Articular chondrocyte of knee joint (primary cell): ENCODE results near the gene PSG7. TPM values are rescaled to one million over a fixed set of nuclear protein-coding genes. Genes with fewer than 3 reads are reported as not detected.

Experiments used
- total RNA-seq: library from RNA; depleted of rRNA; stranded (reverse); fragments of >200 nt; gene quantifications from 2 replicates; pipeline ENCODE4 v1.2.3, GENCODE V29; 2012

Gene PSG7
- total RNA-seq: not detected in 2 replicates

GRCh38 chr19:42937107-42937506 is at the start of gene PSG7:
PSG7 (minus strand) TSS chr19:42937207; CDS start chr19:42937076, 131 bp downstream.

GRCh38 chr19:42917634-42918033 is 19.4 kb downstream of the PSG7 start, which contains the start of gene PSG6:
PSG6 (minus strand) TSS chr19:42917894; CDS start chr19:42917792, 102 bp downstream.

GRCh38 chr19:42879613-42880012 is 57.4 kb downstream of the PSG7 start, which contains the start of gene PSG1:
PSG1 (minus strand) TSS chr19:42879713; CDS start chr19:42879581, 132 bp downstream.

Other genes starting within 250 kb of the PSG7 start
- gene PSG3, start 196.7 kb downstream of the PSG7 start, total RNA-seq: not detected in 2 replicates
- gene PSG8, start 171.5 kb downstream of the PSG7 start, total RNA-seq: not detected in 2 replicates
- gene PSG1, start 57.5 kb downstream of the PSG7 start, total RNA-seq: 0.39 TPM in 1 of 2 replicates, not detected in the other
- 0.22 TPM in 1 of 2 replicates, not detected in the other for gene PSG6, start 19.3 kb downstream of the PSG7 start, total RNA-seq
- gene PSG11, start 89.3 kb upstream of the PSG7 start, total RNA-seq: 0.11 TPM in 1 of 2 replicates, not detected in the other
- not detected in 2 replicates for gene PSG2, start 145.5 kb upstream of the PSG7 start, total RNA-seq
- 0.52 and 0.65 TPM in 2 replicates for gene PSG5, start 249.3 kb upstream of the PSG7 start, total RNA-seq